GM10248 (cell line): ENCODE results near the gene TNNI3K.

Experiments
- CTCF ChIA-PET: fragments of 300-600 bp; sonication (Branson Sonifier 250); formaldehyde crosslinking; extraction: SDS; loops from one replicate; lab custom pipeline; 2021; ENCODE audit warnings: antibody characterized with exemption; lab: Yijun Ruan, JAX
- POLR2A ChIA-PET: fragments of 350-650 bp; sonication (Branson Sonifier 250); formaldehyde crosslinking; extraction: SDS; loops from one replicate; lab custom pipeline; 2020; ENCODE audit warnings: antibody characterized with exemption; lab: Yijun Ruan, JAX
- DNase-seq: peaks from one replicate; pipeline ENCODE4 v3.0.0; 2012; ENCODE audit errors: extremely low spot score
- TF ChIP-seq, protein P1 (sequence below): IDR thresholded peaks from 2 replicates; pipeline ENCODE4 v1.5.1; 2012; ENCODE audit warnings: mild to moderate bottlenecking, low read depth; ENCODE audit errors: extremely low read depth, missing control alignments, control extremely low read depth

Gene TNNI3K

GRCh38 chr1:74419611-74420010 lies 184.4 kb downstream of the TNNI3K start:
- DNase-seq, result no peak
- CTCF ChIA-PET, result no interaction called here
- TF ChIP-seq, protein P1, sequence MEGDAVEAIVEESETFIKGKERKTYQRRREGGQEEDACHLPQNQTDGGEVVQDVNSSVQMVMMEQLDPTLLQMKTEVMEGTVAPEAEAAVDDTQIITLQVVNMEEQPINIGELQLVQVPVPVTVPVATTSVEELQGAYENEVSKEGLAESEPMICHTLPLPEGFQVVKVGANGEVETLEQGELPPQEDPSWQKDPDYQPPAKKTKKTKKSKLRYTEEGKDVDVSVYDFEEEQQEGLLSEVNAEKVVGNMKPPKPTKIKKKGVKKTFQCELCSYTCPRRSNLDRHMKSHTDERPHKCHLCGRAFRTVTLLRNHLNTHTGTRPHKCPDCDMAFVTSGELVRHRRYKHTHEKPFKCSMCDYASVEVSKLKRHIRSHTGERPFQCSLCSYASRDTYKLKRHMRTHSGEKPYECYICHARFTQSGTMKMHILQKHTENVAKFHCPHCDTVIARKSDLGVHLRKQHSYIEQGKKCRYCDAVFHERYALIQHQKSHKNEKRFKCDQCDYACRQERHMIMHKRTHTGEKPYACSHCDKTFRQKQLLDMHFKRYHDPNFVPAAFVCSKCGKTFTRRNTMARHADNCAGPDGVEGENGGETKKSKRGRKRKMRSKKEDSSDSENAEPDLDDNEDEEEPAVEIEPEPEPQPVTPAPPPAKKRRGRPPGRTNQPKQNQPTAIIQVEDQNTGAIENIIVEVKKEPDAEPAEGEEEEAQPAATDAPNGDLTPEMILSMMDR, result no peak
- POLR2A ChIA-PET, result no interaction called here

- POLR2A ChIA-PET, result no interaction called here
- TF ChIP-seq, protein P1, result no peak
- DNase-seq, result no peak
- CTCF ChIA-PET, result no interaction called here
These were observed 185.3 kb downstream of the TNNI3K start for GRCh38 chr1:74420467-74420866.

GRCh38 chr1:74422421-74423292 lies 187.5 kb downstream of the TNNI3K start:
- DNase-seq, result no peak
- ChIA-PET CTCF (interaction anchor here (1.2 kb wide), 1 partner anchor 186 kb away, joined by 3 read pairs; no protein-coding TSS in a partner anchor), POLR2A (no interaction called here)
- TF ChIP-seq, protein P1, result no peak

- CTCF ChIA-PET, result interaction anchor here (1.2 kb wide), 1 partner anchor 185 kb away, joined by 3 read pairs; no protein-coding TSS in a partner anchor
- no peak for DNase-seq
- TF ChIP-seq, protein P1, result no peak
- POLR2A ChIA-PET, result no interaction called here
These were observed 188.3 kb downstream of the TNNI3K start for GRCh38 chr1:74423471-74423870.

DNA sequence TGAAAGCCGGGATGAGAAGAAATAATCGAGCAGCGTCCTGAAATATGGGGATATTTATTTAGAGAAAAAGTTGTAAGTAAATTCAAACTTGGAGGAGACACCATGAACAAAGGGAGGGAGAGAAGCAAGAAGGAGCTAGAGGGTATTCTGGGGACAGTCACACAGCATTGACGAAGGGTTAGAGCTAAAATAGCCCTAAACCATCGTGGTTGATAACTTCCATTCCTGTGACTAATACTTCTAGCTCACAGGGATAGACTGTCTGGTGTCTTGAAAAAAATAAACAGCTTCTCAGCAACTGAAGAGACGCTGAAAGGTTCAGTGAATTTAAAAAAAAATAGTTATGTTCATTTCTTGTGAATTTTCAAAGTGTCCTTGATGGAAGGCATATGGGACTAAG lies 190.5 kb downstream of the TNNI3K start:
- POLR2A ChIA-PET, result no interaction called here
- TF ChIP-seq, protein P1, result no peak
- no peak for DNase-seq
- CTCF ChIA-PET, result interaction anchor here (1.0 kb wide), 1 partner anchor 10 kb away, joined by 4 read pairs; no protein-coding TSS in a partner anchor

GRCh38 chr1:74426208-74426937 lies 191.2 kb downstream of the TNNI3K start:
- TF ChIP-seq, protein P1, result no peak
- ChIA-PET POLR2A (no interaction called here), CTCF (interaction anchor here (1.0 kb wide), 1 partner anchor 9 kb away, joined by 4 read pairs; no protein-coding TSS in a partner anchor)
- DNase-seq, result no peak
